Ishikawa (cell line): ENCODE measurements around the gene PELO.
A peak's percentile ranks its signal among the peaks of the same experiment; 100 is the strongest.

ENCODE experiments used
- CEBPB ChIP-seq: IDR thresholded peaks from 2 replicates; pipeline ENCODE4 v1.6.1; 2012
- CREB1 ChIP-seq: IDR thresholded peaks from 2 replicates; pipeline ENCODE4 v1.6.1; 2012; ENCODE audit warnings: low read depth
- EGR1 ChIP-seq: IDR thresholded peaks from 2 replicates; pipeline ENCODE4 v1.6.1; 2012
- EP300 ChIP-seq: IDR thresholded peaks from 2 replicates; pipeline ENCODE4 v1.6.1; 2012; ENCODE audit warnings: borderline replicate concordance
- FOXM1 ChIP-seq: IDR thresholded peaks from 2 replicates; pipeline ENCODE4 v1.6.1; 2012; ENCODE audit warnings: low read depth, borderline replicate concordance
- MAX ChIP-seq: IDR thresholded peaks from 2 replicates; pipeline ENCODE4 v1.6.1; 2012
- NFIC ChIP-seq: IDR thresholded peaks from 2 replicates; pipeline ENCODE4 v1.6.1; 2012
- RAD21 ChIP-seq: IDR thresholded peaks from 2 replicates; pipeline ENCODE4 v1.6.1; 2012; ENCODE audit warnings: low read depth
- REST ChIP-seq: IDR thresholded peaks from 2 replicates; pipeline ENCODE4 v1.6.1; 2012; ENCODE audit warnings: low read depth, mild to moderate bottlenecking
- TAF1 ChIP-seq: IDR thresholded peaks from 2 replicates; pipeline ENCODE4 v1.6.1; 2012; ENCODE audit warnings: low read depth, mild to moderate bottlenecking
- TCF12 ChIP-seq: IDR thresholded peaks from 2 replicates; pipeline ENCODE4 v1.6.1; 2012; ENCODE audit warnings: low read depth
- TEAD4 ChIP-seq: IDR thresholded peaks from 2 replicates; pipeline ENCODE4 v1.6.1; 2012
- USF1 ChIP-seq: IDR thresholded peaks from 2 replicates; pipeline ENCODE4 v1.6.1; 2012
- YY1 ChIP-seq: IDR thresholded peaks from 2 replicates; pipeline ENCODE4 v1.6.1; 2012; ENCODE audit warnings: low read depth
- ZBTB7A ChIP-seq: IDR thresholded peaks from 2 replicates; pipeline ENCODE4 v1.6.1; 2012; ENCODE audit warnings: low read depth

PELO gene

GRCh38 chr5:52787600-52788504, at the start of gene PELO, which contains the start of gene ITGA1:
Gene PELO, plus strand, starts transcription at chr5:52787916. Its CDS starts 12,479 bp downstream, at chr5:52800395.
Gene ITGA1, plus strand, starts transcription at chr5:52787916. Its CDS starts 438 bp downstream, at chr5:52788354.
- TF ChIP-seq TCF12 (no peak), TAF1 (no peak), REST (no peak), RAD21 (peak; percentile 12; the same call in 1 of the 2 replicates), EGR1 (no peak), YY1 (no peak), EP300 (no peak), USF1 (no peak), MAX (peak; percentile 79), NFIC (no peak), CEBPB (peak; percentile 85), CREB1 (no peak), ZBTB7A (0 out of 2 replicates have a peak, but pooled peaks have one; percentile 31)

GRCh38 chr5:52738095-52738506, 49.6 kb upstream of the PELO start:
- no peak for TF ChIP-seq MAX
- TF ChIP-seq NFIC = no peak
- TF ChIP-seq YY1 = no peak
- TF ChIP-seq TEAD4 = no peak
- TF ChIP-seq REST = no peak

- TF ChIP-seq NFIC = no peak
These were observed 47.7 kb upstream of the PELO start for GRCh38 chr5:52740007-52740406.

- no peak for TF ChIP-seq YY1
- TF ChIP-seq NFIC = no peak
- no peak for TF ChIP-seq TCF12
- no peak for TF ChIP-seq EGR1
- no peak for TF ChIP-seq MAX
- TF ChIP-seq FOXM1 = no peak
- TF ChIP-seq RAD21 = no peak
- no peak for TF ChIP-seq CREB1
- TF ChIP-seq TEAD4 = no peak
- no peak for TF ChIP-seq ZBTB7A
- no peak for TF ChIP-seq TAF1
- TF ChIP-seq REST = no peak
- TF ChIP-seq USF1 = no peak
- no peak for TF ChIP-seq CEBPB
- TF ChIP-seq EP300 = no peak
These were observed 44.7 kb upstream of the PELO start for GRCh38 chr5:52743012-52743411.
